Measurements from ENCODE around the gene GAPDH. TPM values are rescaled to one million over a fixed set of nuclear protein-coding genes. Genes with fewer than 3 reads are reported as not detected.

GAPDH gene
- total and polyA plus RNA-seq, 10 of the 15 experiments (the other 5 are each of a cell fraction or from before 2014, with no cell fraction given): 5,606 to 14,240 (median 9,400) TPM

GRCh38 chr12:6554168-6555017 lies 20.1 kb downstream of the GAPDH start (continued):
- TF ChIP-seq ZSCAN29 (IDR thresholded peaks at IDR 0.05) (no peak), ASH2L (IDR thresholded peaks at IDR 0.05; ENCODE audit: borderline replicate concordance, low read depth) (no peak), BHLHE40 (IDR thresholded peaks at IDR 0.05; ENCODE audit: borderline replicate concordance in 1 of 2, low read depth in 2 of 2, low read length in 1 of 2) (no peak), RCOR1 (conservative IDR thresholded peaks at IDR 0.05; ENCODE audit: low read depth, low read length) (no peak), EED (IDR thresholded peaks at IDR 0.05; ENCODE audit: low read depth) (no peak), STAT3 (IDR thresholded peaks at IDR 0.05; ENCODE audit: low read depth, low read length) (no peak), POLR2AphosphoS2 (IDR thresholded peaks at IDR 0.05; ENCODE audit: low read depth, low read length) (no peak), HDAC6 (IDR thresholded peaks at IDR 0.05; ENCODE audit: unreplicated experiment) (no peak), JUNB (IDR thresholded peaks at IDR 0.05) (no peak), IKZF2 (IDR thresholded peaks at IDR 0.05) (no peak), MAX (IDR thresholded peaks at IDR 0.05; ENCODE audit: low read depth, low read length) (no peak)
